Epidermal melanocyte (primary cell): ENCODE results near the gene PFN1.

Experiments
- DNase-seq: peaks from one replicate; pipeline ENCODE4 v3.0.0; 2011; ENCODE audit warnings: low spot score; ENCODE audit not compliant: insufficient read length

The PFN1 gene

GRCh38 chr17:4967539-4968485, 19.5 kb upstream of the PFN1 start, which contains the start of gene SPAG7:
SPAG7 (minus strand) TSS chr17:4967817; CDS start chr17:4967804, 13 bp downstream.
- DNase-seq = peak; percentile 66

GRCh38 chr17:4966844-4967538, 18.7 kb upstream of the PFN1 start:
- DNase-seq = peak; percentile 99

GRCh38 chr17:4965311-4965986, 17.1 kb upstream of the PFN1 start:
- no peak for DNase-seq

- no peak for DNase-seq
These were observed 12.1 kb upstream of the PFN1 start for GRCh38 chr17:4960279-4960922.

- no peak for DNase-seq
These were observed 11.1 kb upstream of the PFN1 start for GRCh38 chr17:4959261-4959965.

- DNase-seq = no peak
These were observed 9.8 kb upstream of the PFN1 start for GRCh38 chr17:4958102-4958501.

GRCh38 chr17:4956493-4957061, 8.2 kb upstream of the PFN1 start:
- no peak for DNase-seq

GRCh38 chr17:4955091-4955490, 6.8 kb upstream of the PFN1 start:
- DNase-seq = no peak

GRCh38 chr17:4953451-4953961, 5.2 kb upstream of the PFN1 start:
- DNase-seq = no peak

GRCh38 chr17:4951486-4951885, 3.2 kb upstream of the PFN1 start:
- DNase-seq = no peak

- DNase-seq = no peak
These were observed 2.4 kb upstream of the PFN1 start, which contains the start of gene ENO3 for GRCh38 chr17:4950746-4951204. ENO3 (plus strand) TSS chr17:4951119; CDS start chr17:4951830, 711 bp downstream.

- DNase-seq = no peak
These were observed 1.9 kb upstream of the PFN1 start for GRCh38 chr17:4950075-4950745.

GRCh38 chr17:4949321-4950074, 1.2 kb upstream of the PFN1 start:
- DNase-seq = peak; percentile 38

GRCh38 chr17:4948931-4949320, 596 bp upstream of the PFN1 start:
- peak; percentile 97 for DNase-seq

- peak; percentile 21 for DNase-seq
These were observed 742 bp downstream of the PFN1 start for GRCh38 chr17:4947411-4948165.

- peak; percentile 12 for DNase-seq
These were observed 1.3 kb downstream of the PFN1 start for GRCh38 chr17:4947010-4947410.

- DNase-seq = peak; percentile 4
These were observed 1.9 kb downstream of the PFN1 start for GRCh38 chr17:4946312-4946976.
